Measurements from ENCODE around the gene FAM169A.

FAM169A gene

DNA sequence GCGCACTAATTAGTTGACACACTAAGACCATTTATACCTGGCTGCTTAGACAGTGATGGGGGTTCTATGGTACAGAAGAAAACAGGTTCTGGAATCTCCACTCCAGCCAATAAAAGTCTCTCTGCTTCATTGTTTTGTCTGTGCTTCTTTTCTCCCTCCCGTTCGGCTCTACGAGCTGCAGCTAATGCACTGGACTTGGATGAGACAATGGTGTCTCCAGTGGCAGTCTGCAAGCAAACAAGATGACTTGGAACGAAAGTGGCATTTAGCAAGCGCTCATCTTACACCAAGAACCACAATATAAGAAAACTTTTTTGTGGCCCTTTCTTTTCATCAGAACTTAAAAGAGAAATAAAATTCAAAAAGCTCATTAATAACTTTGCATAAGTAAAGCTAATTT, 129.4 kb downstream of the FAM169A start:
- ChIA-PET CTCF (no interaction called here), POLR2A (no interaction called here)
- no peak for TF ChIP-seq ZNF384 (IDR thresholded peaks at IDR 0.05)
- no peak for TF ChIP-seq L3MBTL2 (conservative IDR thresholded peaks at IDR 0.05)
- no peak for TF ChIP-seq NFRKB (IDR thresholded peaks at IDR 0.05)
- TF ChIP-seq SUZ12 (IDR thresholded peaks at IDR 0.05), result no peak
- no peak for TF ChIP-seq ARNT (IDR thresholded peaks at IDR 0.05)
- no peak for TF ChIP-seq ELF4 (IDR thresholded peaks at IDR 0.05)
- no peak for TF ChIP-seq HDGF (IDR thresholded peaks at IDR 0.05; ENCODE audit: borderline replicate concordance)
- TF ChIP-seq TARDBP (IDR thresholded peaks at IDR 0.05), result no peak
- no peak for TF ChIP-seq CTBP1 (IDR thresholded peaks at IDR 0.05; ENCODE audit: borderline replicate concordance)
- TF ChIP-seq, protein P1, sequence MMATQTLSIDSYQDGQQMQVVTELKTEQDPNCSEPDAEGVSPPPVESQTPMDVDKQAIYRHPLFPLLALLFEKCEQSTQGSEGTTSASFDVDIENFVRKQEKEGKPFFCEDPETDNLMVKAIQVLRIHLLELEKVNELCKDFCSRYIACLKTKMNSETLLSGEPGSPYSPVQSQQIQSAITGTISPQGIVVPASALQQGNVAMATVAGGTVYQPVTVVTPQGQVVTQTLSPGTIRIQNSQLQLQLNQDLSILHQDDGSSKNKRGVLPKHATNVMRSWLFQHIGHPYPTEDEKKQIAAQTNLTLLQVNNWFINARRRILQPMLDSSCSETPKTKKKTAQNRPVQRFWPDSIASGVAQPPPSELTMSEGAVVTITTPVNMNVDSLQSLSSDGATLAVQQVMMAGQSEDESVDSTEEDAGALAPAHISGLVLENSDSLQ (IDR thresholded peaks at IDR 0.05), result no peak
- TF ChIP-seq BHLHE40 (IDR thresholded peaks at IDR 0.05; ENCODE audit: borderline replicate concordance), result no peak
- no peak for TF ChIP-seq FOXA1 (IDR thresholded peaks at IDR 0.05)
- TF ChIP-seq LEF1 (IDR thresholded peaks at IDR 0.05; ENCODE audit: borderline replicate concordance), result no peak
- no peak for TF ChIP-seq FOXM1 (IDR thresholded peaks at IDR 0.05; ENCODE audit: borderline replicate concordance)
- TF ChIP-seq FOXK2 (IDR thresholded peaks at IDR 0.05), result no peak
- no peak for TF ChIP-seq SP1 (IDR thresholded peaks at IDR 0.05)
- no peak for DNase-seq (ENCODE audit: extremely low spot score)

Data from HEK293T (cell line).